ENCODE results near the gene EIF5B. TPM values are rescaled to one million over a fixed set of nuclear protein-coding genes. Genes with fewer than 3 reads are reported as not detected.

EIF5B gene
- total RNA-seq, 1 donor from 2014 or later, result 65.6 TPM

- Histone ChIP-seq H3K4me3 (ENCODE audit: insufficient read depth, low read depth, low read length) (no peak overlapping the region), H3K4me2 (ENCODE audit: low read length) (no peak overlapping the region), H3K27me3 (ENCODE audit: insufficient read depth, low read length) (no peaks in the 10 kb centered on the region), H2AFZ (ENCODE audit: low read depth, low read length) (no peak overlapping the region), H3K4me1 (ENCODE audit: insufficient read depth, low read length) (no peaks in the 10 kb centered on the region), H3K9me3 (ENCODE audit: insufficient read depth, low read depth, low read length) (no peaks in the 10 kb centered on the region), H4K20me1 (ENCODE audit: insufficient read depth, low read length) (no peaks in the 10 kb centered on the region), H3K79me2 (ENCODE audit: insufficient read depth, low read length) (no peaks in the 10 kb centered on the region), H3K27ac (ENCODE audit: low read depth, low read length) (no peak overlapping the region), H3K36me3 (ENCODE audit: insufficient read depth, low read length) (peaks cover 56% of the 10 kb centered on the region), H3K9ac (ENCODE audit: low read length) (no peak overlapping the region)
- Mint-ChIP-seq H3K4me3 (ENCODE audit: unreplicated experiment) (no peak overlapping the region), H3K27me3 (ENCODE audit: low read depth, unreplicated experiment) (no peaks in the 10 kb centered on the region), H3K36me3 (ENCODE audit: low read depth, unreplicated experiment) (peaks cover 11% of the 10 kb centered on the region), H3K4me1 (ENCODE audit: low read depth, unreplicated experiment) (peaks cover 15% of the 10 kb centered on the region), H3K27ac (ENCODE audit: unreplicated experiment) (no peak overlapping the region), H3K9me3 (ENCODE audit: unreplicated experiment) (no peaks in the 10 kb centered on the region)
- FAIRE-seq (no peak), DNase-seq (ENCODE audit: low read depth) (no peak)
- TF ChIP-seq EZH2 (IDR thresholded peaks at IDR 0.05; ENCODE audit: insufficient read depth, low read length), result no peak
Observed at GRCh38 chr2:99404797-99405669, 67.8 kb downstream of the EIF5B start.

GRCh38 chr2:99406137-99406536 is 68.9 kb downstream of the EIF5B start:
- TF ChIP-seq EZH2 (IDR thresholded peaks at IDR 0.05; ENCODE audit: insufficient read depth, low read length) (no peak), CTCF (IDR thresholded peaks at IDR 0.05; ENCODE audit: insufficient read depth, low read depth, low read length) (no peak)
- peaks cover 15% of the 10 kb centered on the region for H3K4me1 Mint-ChIP-seq (ENCODE audit: low read depth, unreplicated experiment)
- Histone ChIP-seq H3K4me1 (ENCODE audit: insufficient read depth, low read length) (no peaks in the 10 kb centered on the region), H3K9ac (ENCODE audit: low read length) (no peak overlapping the region), H3K27me3 (ENCODE audit: insufficient read depth, low read length) (no peaks in the 10 kb centered on the region), H3K27ac (ENCODE audit: low read depth, low read length) (no peak overlapping the region), H3K36me3 (ENCODE audit: insufficient read depth, low read length) (peaks cover 50% of the 10 kb centered on the region), H4K20me1 (ENCODE audit: insufficient read depth, low read length) (no peaks in the 10 kb centered on the region), H3K4me3 (ENCODE audit: insufficient read depth, low read depth, low read length) (no peak overlapping the region), H3K9me3 (ENCODE audit: insufficient read depth, low read depth, low read length) (no peaks in the 10 kb centered on the region), H3K4me2 (ENCODE audit: low read length) (no peak overlapping the region), H3K79me2 (ENCODE audit: insufficient read depth, low read length) (no peaks in the 10 kb centered on the region), H2AFZ (ENCODE audit: low read depth, low read length) (no peak overlapping the region)
- no peak overlapping the region for H3K4me3 Mint-ChIP-seq (ENCODE audit: unreplicated experiment)
- no peak overlapping the region for H3K27ac Mint-ChIP-seq (ENCODE audit: unreplicated experiment)
- no peaks in the 10 kb centered on the region for H3K27me3 Mint-ChIP-seq (ENCODE audit: low read depth, unreplicated experiment)
- FAIRE-seq (no peak), DNase-seq (ENCODE audit: low read depth) (no peak)
- peaks cover 11% of the 10 kb centered on the region for H3K36me3 Mint-ChIP-seq (ENCODE audit: low read depth, unreplicated experiment)
- H3K9me3 Mint-ChIP-seq (ENCODE audit: unreplicated experiment), result no peaks in the 10 kb centered on the region

GRCh38 chr2:99410276-99410675 is 73.1 kb downstream of the EIF5B start:
- Histone ChIP-seq H3K27ac (ENCODE audit: low read depth, low read length) (no peak overlapping the region), H4K20me1 (ENCODE audit: insufficient read depth, low read length) (no peaks in the 10 kb centered on the region), H3K4me3 (ENCODE audit: insufficient read depth, low read depth, low read length) (no peak overlapping the region), H3K27me3 (ENCODE audit: insufficient read depth, low read length) (no peaks in the 10 kb centered on the region), H3K36me3 (ENCODE audit: insufficient read depth, low read length) (peaks cover 33% of the 10 kb centered on the region), H2AFZ (ENCODE audit: low read depth, low read length) (no peak overlapping the region), H3K9me3 (ENCODE audit: insufficient read depth, low read depth, low read length) (no peaks in the 10 kb centered on the region), H3K4me2 (ENCODE audit: low read length) (no peak overlapping the region), H3K9ac (ENCODE audit: low read length) (no peak overlapping the region), H3K79me2 (ENCODE audit: insufficient read depth, low read length) (no peaks in the 10 kb centered on the region), H3K4me1 (ENCODE audit: insufficient read depth, low read length) (no peaks in the 10 kb centered on the region)
- no peak for FAIRE-seq
- H3K27me3 Mint-ChIP-seq (ENCODE audit: low read depth, unreplicated experiment), result no peaks in the 10 kb centered on the region
- no peak overlapping the region for H3K4me3 Mint-ChIP-seq (ENCODE audit: unreplicated experiment)
- peaks cover under 1% of the 10 kb centered on the region for H3K4me1 Mint-ChIP-seq (ENCODE audit: low read depth, unreplicated experiment)
- TF ChIP-seq EZH2 (IDR thresholded peaks at IDR 0.05; ENCODE audit: insufficient read depth, low read length), result no peak
- TF ChIP-seq CTCF (IDR thresholded peaks at IDR 0.05; ENCODE audit: insufficient read depth, low read depth, low read length), result no peak
- H3K9me3 Mint-ChIP-seq (ENCODE audit: unreplicated experiment), result no peaks in the 10 kb centered on the region
- DNase-seq (ENCODE audit: low read depth), result no peak
- peaks cover 14% of the 10 kb centered on the region for H3K36me3 Mint-ChIP-seq (ENCODE audit: low read depth, unreplicated experiment)
- H3K27ac Mint-ChIP-seq (ENCODE audit: unreplicated experiment), result no peak overlapping the region

All from astrocyte (in vitro differentiated cells and primary cell).